SW480 (cell line): ENCODE measurements around the gene IGF2.
A peak's percentile ranks its signal among the peaks of the same experiment; 100 is the strongest.

Experiments
- DNase-seq: peaks from one replicate; pipeline ENCODE4 v3.0.0-alpha.2; 2016; ENCODE audit warnings: low spot score

IGF2 gene

DNA sequence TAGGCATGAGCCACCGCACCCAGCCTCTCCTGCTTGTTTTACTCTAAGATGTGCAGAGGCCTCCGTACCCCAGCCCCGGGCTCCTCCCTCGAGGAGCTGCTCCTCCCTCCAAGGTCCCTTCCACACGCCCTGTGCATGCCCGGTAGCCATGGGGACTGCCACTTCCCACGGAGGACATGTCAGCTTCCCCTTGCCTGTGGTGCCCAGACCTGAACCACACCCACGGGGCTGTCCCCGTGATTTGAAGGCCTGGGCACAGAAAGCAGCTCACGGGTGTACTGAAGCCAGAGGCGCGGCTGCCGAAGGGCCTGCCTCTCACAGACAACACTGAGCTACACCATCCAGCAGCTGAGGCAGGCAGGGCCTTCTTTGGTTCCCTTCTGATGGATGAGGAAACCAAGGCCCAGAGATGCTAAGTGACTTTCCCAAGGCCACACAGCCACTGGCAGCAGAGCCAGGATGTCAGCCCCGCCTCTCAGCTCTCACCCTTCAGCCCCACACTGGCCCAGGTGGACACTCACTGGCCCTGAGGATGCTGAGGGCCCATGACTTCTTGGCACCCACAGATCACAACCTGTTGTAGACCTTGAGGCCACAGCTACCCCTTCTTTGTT is 14.5 kb upstream of the IGF2 start:
- DNase-seq, result no peak

DNA sequence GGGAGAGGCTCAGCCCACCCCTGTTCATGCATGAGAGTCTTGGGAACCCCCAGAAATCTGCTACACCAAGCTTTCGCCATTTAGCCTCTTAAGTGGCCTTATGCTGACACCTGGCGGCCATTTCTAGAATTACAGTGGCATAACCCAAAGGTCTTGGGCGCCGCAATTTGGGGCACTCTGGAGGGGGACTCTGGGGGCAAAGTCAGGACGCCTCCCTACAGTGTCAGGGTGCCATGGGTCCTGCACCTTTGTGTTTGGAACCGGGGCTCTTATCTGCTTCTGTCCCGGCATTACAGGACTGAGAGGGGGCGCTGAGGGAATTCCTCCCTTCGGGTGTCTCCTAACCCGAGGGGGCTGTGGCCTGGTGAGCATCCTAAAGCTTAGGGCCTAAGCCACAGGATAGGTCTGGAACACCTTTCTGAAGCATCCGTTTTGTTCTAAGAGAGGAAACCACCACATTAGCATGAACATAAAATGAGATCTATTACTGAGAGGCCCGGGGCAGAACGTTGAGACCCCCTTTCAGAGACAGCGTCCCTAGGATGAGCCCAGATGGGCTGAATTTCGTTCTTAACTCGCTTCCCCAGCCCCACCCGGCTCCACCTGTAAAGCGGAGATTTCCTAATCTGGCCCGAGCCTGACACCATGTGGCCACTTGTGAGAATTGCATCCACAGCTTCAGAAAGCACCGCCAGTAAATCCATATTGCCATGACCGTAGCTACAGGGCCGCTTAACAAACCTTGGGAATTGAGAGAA is 12.5 kb upstream of the IGF2 start:
- peak; percentile 73 for DNase-seq

DNA sequence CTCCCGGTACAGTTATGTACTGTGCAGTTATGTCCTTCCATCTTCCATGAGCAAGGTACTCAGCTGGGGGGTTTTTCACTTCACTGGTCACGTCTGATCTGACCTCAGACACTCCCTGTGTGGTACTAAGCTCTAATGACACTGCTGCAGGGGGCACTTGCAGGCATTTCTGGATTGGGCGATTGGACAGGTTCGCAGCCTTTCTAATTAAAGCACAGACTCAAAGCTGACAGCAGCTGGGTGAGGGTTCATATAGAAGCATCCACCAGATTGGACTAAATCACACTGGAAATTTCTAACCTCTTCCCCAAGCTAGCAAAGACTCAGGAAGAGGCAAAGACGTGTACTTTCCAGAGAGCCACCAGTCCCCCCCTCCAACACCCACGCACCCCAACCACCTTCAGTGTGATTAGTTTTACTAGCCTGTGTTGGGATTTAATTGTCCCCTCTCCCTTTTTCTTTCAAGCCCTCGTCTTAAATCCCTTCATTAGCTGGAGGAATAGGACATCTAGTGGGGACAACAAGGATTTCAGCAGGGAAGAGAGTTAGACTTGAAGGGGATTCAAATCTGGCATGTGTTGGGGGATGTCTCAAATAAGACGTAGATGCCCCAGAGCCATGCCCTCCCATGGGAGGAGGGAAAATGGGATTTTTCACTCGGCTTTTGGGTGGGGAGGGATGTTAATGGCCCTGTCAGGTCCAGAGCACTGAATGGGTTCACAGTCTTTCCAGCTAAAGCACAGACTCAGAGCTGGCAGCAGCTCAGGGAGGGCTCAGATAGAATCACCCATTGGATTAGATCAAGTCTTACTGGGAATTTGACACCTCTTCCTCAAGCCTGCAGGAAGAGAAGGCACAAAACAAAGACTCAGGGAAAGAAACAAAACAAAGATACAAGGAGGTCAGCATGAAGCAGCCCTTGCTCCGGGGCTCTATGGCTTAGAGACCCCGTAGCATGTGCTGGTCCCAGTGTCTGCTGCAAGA is 11.0 kb upstream of the IGF2 start:
- DNase-seq, result peak; percentile 71

DNA sequence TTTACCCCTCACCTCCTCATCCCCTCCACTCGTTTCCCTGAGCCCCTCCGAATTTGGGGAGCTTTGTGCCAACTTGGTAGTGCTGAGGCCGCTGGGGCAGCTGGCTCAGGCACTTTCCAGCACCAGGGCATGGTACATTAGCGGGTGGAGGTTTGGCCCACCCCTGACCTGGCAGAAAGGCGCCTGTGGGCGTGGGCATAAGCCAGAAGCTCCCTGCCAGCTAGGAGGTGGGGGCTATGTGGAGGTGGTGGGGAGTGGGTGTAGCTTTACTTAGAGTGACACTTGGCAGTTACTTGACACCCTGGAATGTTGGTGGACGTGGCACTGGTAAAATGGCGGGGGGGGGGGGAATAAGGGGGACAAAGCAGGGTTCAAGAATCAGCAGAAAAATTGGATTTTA is 10.3 kb upstream of the IGF2 start:
- DNase-seq, result no peak

DNA sequence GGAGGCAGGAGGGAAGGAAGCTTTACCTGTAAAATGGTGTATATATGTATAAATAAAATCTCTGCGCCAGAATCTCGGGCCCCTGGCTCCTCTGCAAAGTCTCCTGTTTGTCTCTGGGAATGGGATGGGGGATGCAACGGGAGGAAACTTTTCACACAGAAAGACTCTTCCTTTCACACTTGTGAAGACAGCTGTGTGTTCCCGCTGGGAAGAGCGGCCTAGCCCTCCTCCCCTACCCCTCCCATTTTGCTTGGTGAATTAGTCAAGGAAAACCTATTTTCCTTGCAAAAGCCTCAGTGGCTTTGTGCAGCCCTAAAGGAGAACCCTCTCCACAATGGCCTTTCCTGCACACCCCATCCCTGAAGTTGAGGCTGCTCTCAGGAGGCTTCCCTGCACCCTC is 9.4 kb upstream of the IGF2 start:
- DNase-seq, result no peak

DNA sequence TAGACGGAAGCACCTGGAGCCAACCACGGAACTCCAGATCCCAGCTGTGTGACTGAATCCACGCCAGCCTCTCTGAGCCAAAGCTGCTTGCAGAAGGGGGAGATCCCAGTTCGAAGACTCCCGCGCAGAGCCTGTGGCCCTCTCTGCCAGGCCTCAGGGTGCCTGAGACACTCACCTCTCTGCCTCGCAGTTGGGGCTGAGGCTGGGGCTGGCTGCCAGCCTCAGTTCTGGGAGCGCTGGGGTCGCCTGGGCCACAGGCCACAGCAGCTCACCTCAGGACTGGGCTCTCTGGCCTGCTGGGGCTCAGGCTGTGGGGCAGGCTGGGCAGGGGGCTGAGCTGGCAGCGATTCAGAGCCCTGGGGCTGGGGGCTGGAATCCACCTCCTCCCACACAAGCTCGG is 8.2 kb upstream of the IGF2 start:
- no peak for DNase-seq

DNA sequence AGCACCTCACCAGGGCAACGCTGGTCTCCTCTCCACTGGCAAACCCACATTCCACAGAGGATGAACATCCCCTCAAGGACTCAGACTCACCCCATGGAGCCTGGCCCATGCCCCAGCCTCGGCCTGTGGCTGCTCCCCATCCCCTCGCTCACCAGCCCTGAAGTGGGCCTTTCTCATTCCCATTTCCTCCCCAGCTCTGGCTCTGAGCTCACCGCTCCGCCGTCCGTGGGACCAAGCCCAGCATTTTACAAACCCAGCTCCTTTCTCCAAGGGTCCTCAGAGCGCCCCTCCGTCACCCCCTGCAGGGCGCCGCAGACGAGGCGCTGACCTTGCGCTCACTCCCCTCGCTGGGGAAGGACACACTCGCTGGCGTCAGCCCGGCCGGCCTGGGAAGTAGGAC is 6.9 kb upstream of the IGF2 start:
- DNase-seq, result no peak

DNA sequence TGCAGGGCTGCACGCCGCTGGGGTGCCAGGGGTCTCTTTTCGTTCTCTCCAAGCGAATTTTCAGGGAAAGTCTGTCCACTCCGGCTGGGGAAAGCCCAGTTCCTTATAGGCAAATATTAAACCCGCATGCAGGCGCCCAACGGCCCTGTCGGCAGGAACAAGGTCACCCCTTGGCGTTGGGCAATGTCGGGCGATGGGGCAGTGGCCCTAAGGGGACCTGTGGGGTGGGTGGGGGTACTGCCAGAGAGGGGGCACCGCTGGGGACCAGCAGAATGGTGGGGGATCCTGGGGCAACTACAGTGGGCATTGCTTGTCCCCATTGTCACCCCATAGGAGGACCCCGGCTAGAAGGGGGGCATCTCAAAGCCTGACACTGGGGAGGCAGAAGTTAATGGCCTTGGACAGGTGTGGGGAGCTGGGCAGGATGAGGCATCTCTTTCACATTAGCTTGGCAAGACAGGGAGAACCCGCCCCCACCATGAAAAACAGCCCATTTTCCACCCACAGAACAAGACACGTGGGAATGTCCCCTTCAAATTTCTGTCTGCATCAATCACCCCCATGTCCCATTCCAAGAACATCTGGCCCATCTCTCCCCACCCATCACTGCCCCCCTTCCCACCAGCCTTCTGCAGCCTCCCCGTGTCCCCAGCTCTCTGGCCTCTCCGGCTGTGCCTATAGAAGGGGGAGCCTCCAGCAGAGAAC is 5.5 kb upstream of the IGF2 start:
- DNase-seq, result no peak

DNA sequence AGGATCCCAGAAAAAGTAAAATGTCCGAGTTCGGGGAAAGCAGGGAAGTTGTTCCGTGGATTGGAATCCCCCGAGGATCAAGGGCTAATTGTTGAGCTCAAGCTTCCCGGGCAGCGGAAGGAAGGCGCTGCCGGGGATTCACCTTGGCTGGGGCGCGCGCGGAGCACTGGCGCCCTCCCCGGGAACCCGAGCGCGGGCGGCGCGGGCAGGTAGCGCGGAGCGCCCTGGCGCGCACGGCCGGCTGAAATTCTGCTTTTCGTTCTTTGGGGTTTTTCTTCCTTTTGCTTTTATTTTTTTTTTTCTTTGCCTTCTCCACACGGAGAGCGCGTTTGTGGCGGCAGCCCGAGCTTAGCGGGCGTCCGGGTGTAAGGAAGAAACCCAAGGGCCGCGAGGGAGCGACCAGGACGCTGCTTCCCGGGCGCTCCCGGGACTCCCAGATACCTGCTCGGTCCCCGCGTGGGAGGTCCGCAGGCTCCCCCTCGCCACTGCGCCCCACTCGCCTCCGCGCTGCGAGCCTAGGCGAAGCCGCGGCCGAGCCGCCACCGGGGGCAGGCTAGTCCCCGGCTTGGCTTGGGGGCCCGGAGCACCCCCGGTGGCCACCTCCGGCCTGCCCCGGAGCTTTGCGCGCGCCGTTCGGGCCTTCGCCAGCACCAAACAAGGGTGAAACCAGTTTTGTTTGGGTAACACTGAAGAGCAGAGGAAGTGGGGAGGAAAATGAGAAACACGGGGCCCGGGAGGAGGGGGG is 4.8 kb upstream of the IGF2 start:
- no peak for DNase-seq

DNA sequence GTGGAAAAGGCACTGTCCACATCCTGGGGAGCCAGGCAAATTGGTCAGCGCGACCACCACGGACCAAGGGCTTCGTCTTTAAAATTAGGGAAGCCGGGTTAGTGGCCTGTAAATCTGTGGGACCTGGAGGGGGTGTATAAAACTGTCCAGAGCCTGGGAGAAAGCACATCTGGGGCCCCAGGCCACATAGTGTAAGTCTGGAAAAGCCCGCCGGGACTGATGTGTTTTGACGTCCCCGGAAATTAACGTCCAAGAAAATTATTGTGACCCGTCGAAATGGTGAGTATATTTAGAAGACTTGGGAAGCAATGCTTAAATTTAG is 4.2 kb upstream of the IGF2 start:
- no peak for DNase-seq

DNA sequence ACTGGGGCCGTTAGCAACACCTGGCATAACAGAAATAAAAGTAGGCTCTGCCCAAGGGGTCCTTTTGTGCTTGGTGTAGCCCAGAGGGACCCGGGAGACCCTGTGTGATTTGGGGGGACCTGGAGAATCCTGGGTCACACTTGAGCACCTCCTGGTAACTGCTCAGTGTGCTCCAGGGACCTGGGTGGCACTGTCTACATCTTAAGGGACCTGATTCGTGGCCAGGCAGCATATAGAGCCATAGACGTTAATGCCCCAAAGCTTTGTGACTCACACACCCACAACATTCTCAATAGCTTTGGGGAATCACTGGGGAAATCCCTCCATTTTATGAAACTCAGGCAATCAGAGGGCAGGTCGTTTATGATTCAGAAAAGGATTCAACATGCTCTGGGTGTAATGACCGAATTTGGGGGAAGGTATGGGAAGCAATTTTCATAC is 3.6 kb upstream of the IGF2 start:
- peak; percentile 64 for DNase-seq

DNA sequence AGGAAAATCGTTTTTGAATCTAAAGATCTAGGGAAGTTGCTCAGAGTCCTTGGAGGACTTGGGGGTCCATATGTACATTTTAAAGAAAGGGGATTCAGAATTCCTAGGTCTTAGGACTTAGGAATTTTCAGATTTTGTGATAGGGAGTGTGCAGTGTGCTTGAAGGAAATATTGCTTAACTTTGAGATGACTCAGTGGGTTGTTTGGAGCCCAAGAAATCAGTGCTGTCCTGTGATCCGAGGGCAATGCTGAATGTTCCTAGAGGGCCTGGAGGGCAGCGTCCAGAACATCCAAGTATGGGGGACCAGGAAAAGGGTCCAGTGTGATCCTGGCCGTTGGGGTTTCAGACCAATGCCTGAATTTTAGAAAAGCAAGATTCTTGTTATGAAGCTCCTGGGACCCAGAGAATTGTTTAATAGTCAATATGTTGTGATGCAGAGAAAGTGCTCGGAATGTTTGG is 3.1 kb upstream of the IGF2 start:
- no peak for DNase-seq

DNA sequence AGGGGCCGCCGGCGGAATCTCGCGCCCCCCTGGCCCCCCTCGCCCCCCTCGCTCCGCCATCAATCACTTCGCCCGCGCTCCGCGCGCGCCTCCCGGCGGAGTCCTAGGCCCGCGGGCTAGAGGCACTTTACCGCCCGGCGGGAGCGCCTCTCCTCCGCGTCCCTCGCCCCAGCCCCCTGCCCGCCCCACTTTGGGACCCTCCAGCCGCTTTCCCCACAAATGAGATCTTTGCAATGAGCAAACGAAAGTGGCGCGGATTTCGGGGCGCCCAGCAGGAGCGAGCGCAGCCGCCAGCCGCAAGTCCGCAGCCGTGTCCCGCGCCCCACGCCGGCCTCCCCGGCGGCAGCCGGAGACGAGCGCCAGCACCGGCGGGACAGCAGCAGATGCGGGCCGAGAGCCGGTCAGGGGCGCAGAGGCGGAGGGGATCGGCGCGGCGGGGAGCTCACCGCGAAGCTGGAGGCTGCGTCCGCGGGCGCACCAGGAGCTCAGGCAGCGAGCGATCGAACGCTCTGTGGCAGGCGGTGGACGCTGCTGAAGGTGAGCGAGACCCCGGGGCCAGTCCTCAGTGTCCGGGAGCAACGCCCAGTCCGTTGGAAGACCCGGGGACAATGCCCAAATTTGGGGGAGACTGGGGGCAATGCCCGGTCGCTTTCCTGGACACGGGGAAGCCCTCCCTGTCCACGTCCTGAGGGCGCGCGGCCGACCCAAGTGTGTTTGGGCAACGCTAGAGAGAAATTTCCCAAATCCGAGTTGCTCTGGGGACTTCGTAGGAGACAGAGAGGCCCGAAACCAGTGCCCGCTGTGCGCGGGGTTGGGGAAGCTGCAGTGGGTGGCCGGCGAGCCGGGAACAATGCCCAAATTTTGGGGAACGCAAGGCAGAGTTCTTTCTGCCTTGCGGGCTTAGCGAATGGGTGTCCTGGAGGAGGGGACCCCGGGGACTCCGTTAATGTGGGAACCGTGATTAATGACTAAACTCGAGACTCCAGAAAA is 1.5 kb upstream of the IGF2 start:
- DNase-seq, result no peak

DNA sequence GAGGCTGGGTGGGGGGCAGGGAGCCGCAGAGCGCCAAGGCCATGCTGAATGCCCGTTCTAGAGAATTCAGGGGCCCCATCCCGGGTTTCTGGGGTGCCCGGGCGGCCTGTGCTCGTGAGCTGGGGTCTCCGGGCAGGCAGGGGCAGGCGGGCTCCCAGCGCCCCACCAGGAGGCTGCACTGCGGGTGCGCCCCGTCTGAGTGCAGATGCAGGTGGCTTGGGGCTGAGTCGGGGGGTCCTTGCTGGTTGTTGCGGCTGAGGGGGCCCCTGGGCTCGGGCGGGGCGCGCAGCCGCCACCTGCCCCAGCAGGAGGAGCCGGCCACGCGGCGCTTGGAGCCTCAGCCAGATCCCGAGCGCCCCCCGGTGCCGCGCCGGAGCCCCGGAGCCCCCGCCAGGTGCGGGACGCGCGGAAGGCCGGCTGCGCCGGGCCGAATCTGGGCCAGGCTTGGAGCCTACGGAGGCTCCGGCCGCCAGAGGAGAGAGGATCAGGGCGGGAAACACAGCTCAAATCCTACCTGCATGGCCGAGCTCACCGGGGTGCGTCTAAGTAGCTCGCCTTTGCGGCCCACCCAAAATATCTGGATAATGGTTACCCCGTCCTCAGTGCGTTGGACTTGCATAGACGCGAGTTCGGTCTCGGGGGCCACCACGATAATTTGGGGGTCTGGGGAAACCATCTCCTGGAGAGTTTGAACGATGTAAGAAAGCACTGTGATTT is 590 bp upstream of the IGF2 start:
- no peak for DNase-seq

DNA sequence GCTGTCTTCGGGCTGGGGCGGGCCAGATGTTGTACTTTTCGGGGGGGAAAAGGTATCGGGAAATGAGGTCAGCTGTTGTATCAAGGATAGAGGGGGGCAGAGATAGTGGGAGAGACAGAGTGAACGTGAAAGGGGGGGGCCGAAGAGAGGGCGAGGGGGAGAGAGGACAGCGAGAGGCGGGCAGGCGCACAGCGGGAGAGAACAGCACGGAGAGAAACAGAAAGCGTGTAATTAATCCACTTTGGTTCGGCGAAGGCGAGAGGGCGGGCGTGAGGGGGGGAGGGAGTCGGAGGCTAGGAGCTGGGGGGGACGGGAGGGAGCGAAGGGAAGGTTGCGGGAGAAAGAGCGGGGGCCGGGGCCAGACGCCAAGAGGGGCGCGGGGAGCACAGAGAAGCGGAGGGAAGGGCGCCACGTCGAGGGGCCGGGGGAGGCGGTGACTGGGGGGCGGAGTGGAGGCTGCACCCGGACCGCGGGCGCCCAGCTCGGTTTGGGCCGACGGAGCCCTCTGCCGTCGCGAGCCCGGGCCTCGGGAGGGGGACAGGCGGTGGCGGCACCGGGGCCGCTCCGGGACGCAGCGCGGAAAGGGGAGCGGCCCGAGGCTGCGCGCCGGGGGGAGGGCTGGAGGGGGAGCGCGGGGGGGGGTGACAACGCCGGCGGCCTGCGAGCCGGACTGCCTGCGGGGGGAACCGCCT is 612 bp downstream of the IGF2 start:
- peak; percentile 44 for DNase-seq

DNA sequence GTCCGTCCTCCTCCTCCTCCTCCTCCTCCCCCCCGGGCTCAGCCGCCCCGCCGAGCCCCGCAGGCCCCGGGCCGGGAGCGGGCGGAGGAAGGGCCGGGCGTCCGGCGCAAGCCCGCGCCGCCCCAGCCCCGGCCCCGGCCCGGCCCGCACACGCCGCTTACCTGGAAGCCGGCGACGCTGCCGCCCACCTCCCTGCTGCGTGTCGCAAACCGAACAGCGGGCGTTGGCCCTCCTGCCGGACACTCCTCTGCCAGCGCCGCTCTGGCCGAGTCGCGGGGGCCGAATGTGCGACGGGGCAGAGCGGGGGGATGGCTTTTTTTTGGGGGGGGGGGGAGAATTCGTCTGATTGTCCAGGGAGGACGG is 1.1 kb downstream of the IGF2 start:
- no peak for DNase-seq

DNA sequence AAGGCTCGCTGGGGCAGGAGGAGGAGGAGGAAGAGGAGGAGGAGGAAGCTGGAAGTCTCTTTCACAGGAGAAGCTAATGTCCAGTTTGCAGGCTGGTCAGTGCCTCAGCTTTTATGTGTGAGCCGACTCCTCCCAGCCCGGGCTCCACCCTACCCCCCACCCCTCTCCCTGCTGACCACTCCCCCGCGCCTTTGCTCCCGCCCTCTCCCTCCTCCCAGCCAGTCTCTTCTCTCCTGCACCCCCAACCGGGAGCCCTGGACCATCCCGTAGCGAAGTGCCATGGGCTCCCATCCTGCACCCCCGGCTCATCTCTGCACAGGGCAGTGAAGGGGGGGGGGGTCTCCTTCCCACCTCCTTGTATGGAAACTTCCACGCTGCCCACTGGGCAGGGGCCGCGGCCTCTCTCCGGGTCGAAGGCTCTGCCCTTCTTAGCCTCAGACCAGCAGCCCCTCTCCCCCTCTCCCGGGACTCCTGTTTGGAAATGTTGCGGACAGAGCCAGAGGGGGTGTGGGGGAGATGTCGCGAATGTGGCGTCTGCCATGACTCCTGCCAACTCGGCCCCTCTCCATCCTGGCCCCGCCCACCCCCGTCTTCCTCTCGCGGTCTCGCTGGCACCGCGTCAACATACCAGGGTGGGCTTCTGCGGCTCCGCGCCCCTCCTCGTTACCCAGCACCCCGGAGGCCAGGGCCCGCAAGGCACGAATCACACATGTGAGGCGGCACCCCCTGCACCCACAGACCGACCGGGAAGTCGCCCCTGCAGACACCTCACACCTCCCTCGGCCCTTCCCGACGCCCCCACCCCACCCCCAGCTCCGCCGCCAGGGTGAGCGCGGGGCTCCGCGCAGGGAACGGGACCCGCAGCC is 1.8 kb downstream of the IGF2 start:
- peak; percentile 69 for DNase-seq

DNA sequence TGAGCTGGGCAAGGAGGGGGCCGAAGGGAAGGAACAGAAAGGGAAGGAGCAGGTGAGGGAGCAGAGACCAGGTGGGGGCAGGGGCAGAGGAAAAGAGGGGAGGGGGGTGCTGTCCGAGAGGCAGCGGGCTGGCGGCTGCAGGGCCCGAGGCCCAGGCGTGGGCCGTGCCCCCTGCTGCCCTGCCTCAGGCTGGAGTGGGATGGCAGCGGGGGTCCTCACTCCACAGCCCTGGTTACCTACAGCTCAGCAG is 2.3 kb downstream of the IGF2 start:
- DNase-seq, result no peak
